Measurements from ENCODE around the gene ENPP1. TPM values are rescaled to one million over a fixed set of nuclear protein-coding genes. Genes with fewer than 3 reads are reported as not detected.

ENPP1 gene
- total RNA-seq, 1 experiment from 2014 or later: 2.8 TPM

- peaks cover 6% of the 10 kb centered on the region for H3K36me3 Mint-ChIP-seq (ENCODE audit: insufficient read depth, unreplicated experiment)
- CTCF ChIA-PET: interaction anchor here (0.6 to 1.0 kb wide), 2 partner anchors 147 to 1742 kb away, joined by 3 to 5 read pairs; no protein-coding TSS in a partner anchor
- no peaks in the 10 kb centered on the region for H3K9me3 Mint-ChIP-seq (ENCODE audit: unreplicated experiment)
- intact Hi-C loops (cut with micrococcal nuclease): no loop called here
- H3K27me3 Mint-ChIP-seq (ENCODE audit: insufficient read depth, unreplicated experiment): no peaks in the 10 kb centered on the region
- POLR2A ChIA-PET: no interaction called here
- H3K4me3 Mint-ChIP-seq (ENCODE audit: unreplicated experiment): no peak overlapping the region
- TF ChIP-seq, protein P1, sequence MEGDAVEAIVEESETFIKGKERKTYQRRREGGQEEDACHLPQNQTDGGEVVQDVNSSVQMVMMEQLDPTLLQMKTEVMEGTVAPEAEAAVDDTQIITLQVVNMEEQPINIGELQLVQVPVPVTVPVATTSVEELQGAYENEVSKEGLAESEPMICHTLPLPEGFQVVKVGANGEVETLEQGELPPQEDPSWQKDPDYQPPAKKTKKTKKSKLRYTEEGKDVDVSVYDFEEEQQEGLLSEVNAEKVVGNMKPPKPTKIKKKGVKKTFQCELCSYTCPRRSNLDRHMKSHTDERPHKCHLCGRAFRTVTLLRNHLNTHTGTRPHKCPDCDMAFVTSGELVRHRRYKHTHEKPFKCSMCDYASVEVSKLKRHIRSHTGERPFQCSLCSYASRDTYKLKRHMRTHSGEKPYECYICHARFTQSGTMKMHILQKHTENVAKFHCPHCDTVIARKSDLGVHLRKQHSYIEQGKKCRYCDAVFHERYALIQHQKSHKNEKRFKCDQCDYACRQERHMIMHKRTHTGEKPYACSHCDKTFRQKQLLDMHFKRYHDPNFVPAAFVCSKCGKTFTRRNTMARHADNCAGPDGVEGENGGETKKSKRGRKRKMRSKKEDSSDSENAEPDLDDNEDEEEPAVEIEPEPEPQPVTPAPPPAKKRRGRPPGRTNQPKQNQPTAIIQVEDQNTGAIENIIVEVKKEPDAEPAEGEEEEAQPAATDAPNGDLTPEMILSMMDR (IDR thresholded peaks at IDR 0.05; ENCODE audit: unreplicated experiment): no peak
- H3K4me1 Mint-ChIP-seq (ENCODE audit: insufficient read depth, unreplicated experiment): peaks cover 6% of the 10 kb centered on the region
- no TSS peak for BruUV-seq (replicated peaks)
- DNase-seq (ENCODE audit: unreplicated experiment): no peak
- no peak overlapping the region for H3K27ac Mint-ChIP-seq (ENCODE audit: low read depth, unreplicated experiment)
Measured at GRCh38 chr6:131762984-131763383, 44.8 kb upstream of the ENPP1 start.

DNA sequence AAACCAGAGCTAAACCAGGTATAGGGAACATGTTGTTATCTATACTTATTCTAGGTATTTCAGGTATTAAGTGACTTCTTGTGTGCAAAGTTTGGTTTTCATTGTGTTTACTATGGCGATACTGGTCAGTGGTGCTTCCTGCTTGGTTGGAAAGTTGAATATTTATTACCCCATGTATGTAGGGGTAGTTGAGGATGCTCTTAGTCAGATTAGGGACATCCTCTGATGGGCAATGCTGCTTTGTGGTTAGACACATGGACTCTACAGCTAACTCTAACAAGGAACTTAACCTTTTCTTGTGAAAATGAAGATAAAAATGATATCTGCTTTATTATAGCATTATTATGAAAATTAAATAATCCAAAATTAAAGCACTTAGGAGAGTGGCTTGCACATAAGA lies 44.1 kb upstream of the ENPP1 start:
- H3K36me3 Mint-ChIP-seq (ENCODE audit: insufficient read depth, unreplicated experiment): peaks cover 6% of the 10 kb centered on the region

GRCh38 chr6:131764350-131764749 lies 43.5 kb upstream of the ENPP1 start:
- ChIA-PET POLR2A (no interaction called here), CTCF (no interaction called here)
- Mint-ChIP-seq H3K36me3 (ENCODE audit: insufficient read depth, unreplicated experiment) (peaks cover 6% of the 10 kb centered on the region), H3K4me1 (ENCODE audit: insufficient read depth, unreplicated experiment) (peaks cover 6% of the 10 kb centered on the region), H3K4me3 (ENCODE audit: unreplicated experiment) (no peak overlapping the region), H3K27ac (ENCODE audit: low read depth, unreplicated experiment) (no peak overlapping the region), H3K27me3 (ENCODE audit: insufficient read depth, unreplicated experiment) (no peaks in the 10 kb centered on the region), H3K9me3 (ENCODE audit: unreplicated experiment) (no peaks in the 10 kb centered on the region)
- intact Hi-C loops (cut with micrococcal nuclease): no loop called here
- TF ChIP-seq, protein P1 (IDR thresholded peaks at IDR 0.05; ENCODE audit: unreplicated experiment): no peak
- BruUV-seq (replicated peaks): no TSS peak
- DNase-seq (ENCODE audit: unreplicated experiment): no peak

More for the DNA sequence above, 44.1 kb upstream of the ENPP1 start:
- H3K27me3 Mint-ChIP-seq (ENCODE audit: insufficient read depth, unreplicated experiment): no peaks in the 10 kb centered on the region
- BruUV-seq (replicated peaks): no TSS peak
- ChIA-PET POLR2A (no interaction called here), CTCF (interaction anchor here (1.0 kb wide), 1 partner anchor 146 kb away, joined by 5 read pairs; no protein-coding TSS in a partner anchor)
- H3K4me3 Mint-ChIP-seq (ENCODE audit: unreplicated experiment): no peak overlapping the region
- no peaks in the 10 kb centered on the region for H3K9me3 Mint-ChIP-seq (ENCODE audit: unreplicated experiment)
- intact Hi-C loops (cut with micrococcal nuclease): no loop called here
- H3K27ac Mint-ChIP-seq (ENCODE audit: low read depth, unreplicated experiment): no peak overlapping the region
- TF ChIP-seq, protein P1 (IDR thresholded peaks at IDR 0.05; ENCODE audit: unreplicated experiment): no peak
- DNase-seq (ENCODE audit: unreplicated experiment): no peak
- H3K4me1 Mint-ChIP-seq (ENCODE audit: insufficient read depth, unreplicated experiment): peaks cover 6% of the 10 kb centered on the region

GRCh38 chr6:131765081-131765803 lies 42.6 kb upstream of the ENPP1 start:
- no peak for DNase-seq (ENCODE audit: unreplicated experiment)
- Mint-ChIP-seq H3K36me3 (ENCODE audit: insufficient read depth, unreplicated experiment) (peaks cover 6% of the 10 kb centered on the region), H3K4me3 (ENCODE audit: unreplicated experiment) (no peak overlapping the region), H3K27ac (ENCODE audit: low read depth, unreplicated experiment) (no peak overlapping the region), H3K9me3 (ENCODE audit: unreplicated experiment) (no peaks in the 10 kb centered on the region), H3K27me3 (ENCODE audit: insufficient read depth, unreplicated experiment) (no peaks in the 10 kb centered on the region), H3K4me1 (ENCODE audit: insufficient read depth, unreplicated experiment) (peaks cover 6% of the 10 kb centered on the region)
- BruUV-seq (replicated peaks): no TSS peak
- ChIA-PET CTCF (no interaction called here), POLR2A (no interaction called here)
- TF ChIP-seq, protein P1 (IDR thresholded peaks at IDR 0.05; ENCODE audit: unreplicated experiment): no peak
- intact Hi-C loops (cut with micrococcal nuclease): no loop called here

All from MCF 10A (cell line).